HUES6 (cell line): Measurements from ENCODE around the gene LHX3.

Experiments used
- H3K27ac ChIP-seq: 2 replicates; pipeline ENCODE4 v1.7.0; 2013; ENCODE audit warnings: low read depth, mild to moderate bottlenecking, low read length, inconsistent platforms
- H3K27me3 ChIP-seq: 2 replicates; pipeline ENCODE4 v1.6.1; 2013; ENCODE audit warnings: low read length; ENCODE audit not compliant: control insufficient read depth, insufficient read depth
- H3K36me3 ChIP-seq: 2 replicates; pipeline ENCODE4 v1.6.1; 2013; ENCODE audit warnings: low read length; ENCODE audit not compliant: control insufficient read depth, insufficient read depth
- H3K4me1 ChIP-seq: 2 replicates; pipeline ENCODE4 v1.6.1; 2013; ENCODE audit warnings: low read length; ENCODE audit not compliant: control insufficient read depth, insufficient read depth
- H3K4me3 ChIP-seq: 2 replicates; pipeline ENCODE4 v1.5.1; 2013; ENCODE audit warnings: low read depth, low read length
- H3K9ac ChIP-seq: one replicate; pipeline ENCODE4 v1.6.1; 2013; ENCODE audit warnings: mild to moderate bottlenecking, low read length
- H3K9me3 ChIP-seq: 2 replicates; pipeline ENCODE4 v1.6.1; 2013; ENCODE audit warnings: low read depth, low read length; ENCODE audit not compliant: control insufficient read depth, insufficient read depth

Gene LHX3

GRCh38 chr9:136171009-136171800 is 33.7 kb downstream of the LHX3 start:
- Histone ChIP-seq H3K27ac (no peak overlapping the region), H3K9me3 (no peaks in the 10 kb centered on the region), H3K36me3 (no peaks in the 10 kb centered on the region), H3K27me3 (no peaks in the 10 kb centered on the region; the same call in 1 of the 2 replicates), H3K9ac (no peak overlapping the region), H3K4me1 (peaks cover 29% of the 10 kb centered on the region), H3K4me3 (no peak overlapping the region)

DNA sequence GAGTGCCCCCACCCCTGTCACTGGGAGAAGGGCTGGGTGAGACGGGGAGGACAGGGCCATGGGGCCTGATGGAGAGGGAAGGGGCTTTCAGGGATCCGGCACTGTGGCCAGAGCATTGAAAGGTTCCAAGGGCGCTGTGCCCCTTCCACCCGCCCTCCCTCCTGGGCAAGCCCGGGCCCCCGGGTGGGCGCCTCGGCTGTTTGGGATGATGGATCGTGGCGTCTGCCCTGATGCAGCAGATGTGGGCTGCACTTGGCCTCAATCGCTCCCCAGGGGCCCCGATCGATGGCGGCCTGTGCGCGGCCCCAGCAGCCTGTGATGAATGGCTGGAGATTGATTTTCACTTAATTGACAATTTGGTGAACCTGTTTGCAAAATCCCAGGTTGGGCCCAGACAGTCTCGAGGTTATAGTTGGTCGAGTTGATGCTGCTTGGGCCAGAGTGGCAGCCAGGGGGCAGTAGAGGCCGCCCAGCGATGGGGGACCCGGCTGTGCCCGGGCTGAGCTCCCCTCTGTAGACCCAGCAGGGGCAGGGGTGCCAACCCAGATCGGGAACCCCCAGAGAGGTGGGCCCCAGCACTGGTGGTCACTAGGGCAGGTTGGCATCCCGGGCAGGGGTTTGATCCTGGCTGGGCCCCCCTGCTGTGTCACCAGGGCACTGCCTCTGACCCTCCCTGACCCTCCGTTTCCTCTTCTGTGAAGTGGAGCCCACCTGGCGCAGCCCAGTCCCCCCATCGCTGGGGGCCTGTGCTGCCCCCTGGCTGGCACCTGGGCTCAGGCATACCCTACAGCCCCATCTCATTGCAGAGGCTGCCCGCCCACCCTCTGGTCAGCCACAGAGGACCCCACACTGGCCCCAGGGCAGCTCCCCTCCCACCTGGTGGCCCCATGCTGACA is 34.7 kb downstream of the LHX3 start:
- Histone ChIP-seq H3K27me3 (no peaks in the 10 kb centered on the region; the same call in 1 of the 2 replicates), H3K27ac (no peak overlapping the region), H3K9me3 (peaks cover 3% of the 10 kb centered on the region; the same call in 1 of the 2 replicates), H3K9ac (no peak overlapping the region), H3K4me3 (no peak overlapping the region), H3K36me3 (no peaks in the 10 kb centered on the region), H3K4me1 (peaks cover 28% of the 10 kb centered on the region)

GRCh38 chr9:136169495-136169894 is 35.4 kb downstream of the LHX3 start:
- H3K4me3 ChIP-seq = no peak overlapping the region
- no peaks in the 10 kb centered on the region for H3K36me3 ChIP-seq
- H3K9me3 ChIP-seq = peaks cover 3% of the 10 kb centered on the region; the same call in 1 of the 2 replicates
- no peak overlapping the region for H3K27ac ChIP-seq
- H3K27me3 ChIP-seq = no peaks in the 10 kb centered on the region; the same call in 1 of the 2 replicates
- H3K4me1 ChIP-seq = peaks cover 25% of the 10 kb centered on the region
- H3K9ac ChIP-seq = no peak overlapping the region

DNA sequence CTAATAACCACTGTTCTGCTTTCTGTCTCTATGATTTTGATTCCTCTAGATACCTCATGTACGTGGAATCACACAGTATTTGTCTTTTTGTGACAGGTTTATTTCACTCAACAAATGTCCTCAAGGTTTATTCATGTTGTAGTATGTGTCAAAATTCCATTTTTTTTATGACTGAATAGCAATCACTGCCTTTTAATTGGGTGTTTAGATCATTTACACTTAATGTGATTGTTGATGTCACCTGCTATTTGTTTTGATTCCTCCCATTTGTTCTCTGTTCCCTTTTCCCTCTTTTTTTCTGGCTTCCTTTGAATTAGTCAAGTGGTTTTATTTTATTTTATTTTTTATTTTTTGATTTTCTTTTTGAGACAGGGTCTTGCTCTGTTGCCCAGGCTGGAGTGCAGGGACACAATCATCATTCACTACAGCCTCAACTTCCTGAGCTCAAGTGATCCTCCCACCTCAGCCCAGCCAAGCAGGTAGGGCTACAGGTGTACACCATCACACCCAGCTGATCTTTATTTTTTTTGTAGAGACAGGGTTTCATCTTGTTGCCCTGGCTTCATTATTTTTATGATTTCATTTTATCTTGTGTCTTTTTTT is 41.6 kb downstream of the LHX3 start:
- Histone ChIP-seq H3K9ac (no peak overlapping the region), H3K27ac (no peak overlapping the region), H3K27me3 (no peaks in the 10 kb centered on the region), H3K9me3 (peaks cover 9% of the 10 kb centered on the region), H3K4me1 (peaks cover 8% of the 10 kb centered on the region; the same call in 1 of the 2 replicates), H3K36me3 (no peaks in the 10 kb centered on the region), H3K4me3 (no peak overlapping the region)

DNA sequence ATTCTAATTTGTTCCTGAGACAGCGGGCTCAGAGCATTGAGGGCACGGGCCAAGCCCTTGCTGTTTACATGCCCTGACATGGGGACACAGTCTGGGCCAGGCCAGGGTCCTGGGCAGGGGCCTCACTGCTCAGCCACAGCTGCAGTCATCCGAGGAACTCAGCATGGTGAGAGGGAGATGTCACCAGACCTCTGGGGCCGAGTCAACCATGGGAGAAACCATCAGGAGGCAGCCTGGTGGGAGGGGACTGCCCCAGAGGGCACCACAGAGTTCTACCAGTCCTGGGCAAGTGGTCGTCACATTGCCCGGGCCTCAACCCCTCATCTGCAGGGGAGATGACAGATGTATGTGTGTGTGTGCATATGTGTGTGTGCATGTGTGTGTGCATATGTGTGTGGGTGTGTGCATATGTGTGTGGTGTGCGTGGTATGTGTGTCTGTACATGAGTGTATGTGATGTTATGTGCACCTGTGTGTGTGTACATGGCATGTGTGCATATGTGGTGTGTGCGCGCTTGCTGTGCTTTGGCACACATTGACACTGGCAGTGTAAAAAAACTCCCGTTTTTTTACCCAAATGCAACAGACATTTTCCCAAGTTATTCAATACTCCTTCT is 43.8 kb downstream of the LHX3 start:
- H3K9me3 ChIP-seq = peaks cover 9% of the 10 kb centered on the region
- no peaks in the 10 kb centered on the region for H3K36me3 ChIP-seq
- peaks cover 8% of the 10 kb centered on the region; the same call in 1 of the 2 replicates for H3K4me1 ChIP-seq
- no peak overlapping the region for H3K9ac ChIP-seq
- no peaks in the 10 kb centered on the region for H3K27me3 ChIP-seq
- H3K27ac ChIP-seq = no peak overlapping the region
- no peak overlapping the region for H3K4me3 ChIP-seq

DNA sequence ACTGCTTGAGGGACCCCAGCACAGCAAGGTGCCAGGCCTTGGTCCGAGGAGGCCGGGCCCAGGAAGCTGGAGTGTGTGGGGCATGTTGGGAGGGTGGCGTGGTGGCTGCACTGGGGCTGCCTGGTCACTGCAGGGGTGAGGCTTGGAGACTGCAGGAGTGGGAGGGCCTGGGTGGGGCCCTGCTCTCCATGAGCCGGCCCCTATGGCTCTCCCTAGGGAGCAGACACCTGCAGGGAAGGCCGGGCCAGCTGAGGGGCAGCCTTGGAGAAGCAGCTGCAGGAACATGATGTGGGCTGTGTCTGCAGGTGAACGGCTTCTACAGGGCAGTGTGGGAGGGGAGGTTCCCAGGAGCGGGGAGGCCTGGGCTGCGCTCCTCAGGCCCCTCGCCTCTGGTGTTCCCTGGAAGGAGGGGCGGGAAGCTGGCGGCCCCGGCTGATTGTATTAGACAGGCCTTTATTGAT is 44.5 kb downstream of the LHX3 start:
- no peak overlapping the region for H3K4me3 ChIP-seq
- H3K36me3 ChIP-seq = no peaks in the 10 kb centered on the region
- no peaks in the 10 kb centered on the region for H3K27me3 ChIP-seq
- no peak overlapping the region for H3K27ac ChIP-seq
- no peak overlapping the region for H3K9ac ChIP-seq
- peaks cover 7% of the 10 kb centered on the region for H3K9me3 ChIP-seq
- peaks cover 8% of the 10 kb centered on the region; the same call in 1 of the 2 replicates for H3K4me1 ChIP-seq

DNA sequence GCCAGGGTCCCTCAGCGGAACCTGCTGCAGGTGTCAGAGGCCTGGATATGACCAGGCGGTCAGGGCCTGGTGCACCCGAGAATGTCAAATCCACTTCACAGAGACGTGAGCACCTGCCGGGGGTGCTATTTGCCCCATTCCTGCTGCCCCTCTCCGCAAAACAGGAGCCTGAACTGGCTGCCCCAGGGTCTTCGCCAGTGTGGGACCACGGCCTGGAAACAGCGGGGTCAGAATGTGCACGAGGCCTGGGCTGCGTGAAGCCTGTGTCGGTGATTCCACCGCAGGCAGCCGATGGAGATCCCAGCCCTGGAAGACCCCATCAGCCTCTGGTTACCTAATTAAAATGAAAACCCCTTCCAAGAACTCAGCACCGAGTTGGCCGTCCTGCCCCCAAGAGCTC is 45.1 kb downstream of the LHX3 start:
- Histone ChIP-seq H3K27ac (no peak overlapping the region), H3K4me3 (no peak overlapping the region), H3K27me3 (no peaks in the 10 kb centered on the region), H3K4me1 (peaks cover 8% of the 10 kb centered on the region; the same call in 1 of the 2 replicates), H3K36me3 (no peaks in the 10 kb centered on the region), H3K9ac (no peak overlapping the region), H3K9me3 (peaks cover 7% of the 10 kb centered on the region)

- Histone ChIP-seq H3K9ac (no peak overlapping the region), H3K4me3 (no peak overlapping the region), H3K36me3 (no peaks in the 10 kb centered on the region), H3K27me3 (no peaks in the 10 kb centered on the region), H3K27ac (no peak overlapping the region), H3K4me1 (peaks cover 8% of the 10 kb centered on the region; the same call in 1 of the 2 replicates), H3K9me3 (0 out of 2 replicates have a peak, but pooled peaks cover under 1% of the 10 kb centered on the region)
Measured at GRCh38 chr9:136157477-136158265, 47.3 kb downstream of the LHX3 start.

- no peak overlapping the region for H3K4me3 ChIP-seq
Measured at GRCh38 chr9:136156209-136157120, 48.5 kb downstream of the LHX3 start.

More at GRCh38 chr9:136156209-136157120, 48.5 kb downstream of the LHX3 start:
- H3K9me3 ChIP-seq = no peaks in the 10 kb centered on the region
- no peak overlapping the region for H3K9ac ChIP-seq
- H3K36me3 ChIP-seq = no peaks in the 10 kb centered on the region
- H3K27ac ChIP-seq = no peak overlapping the region
- peaks cover 16% of the 10 kb centered on the region for H3K4me1 ChIP-seq
- peaks cover 4% of the 10 kb centered on the region; the same call in 1 of the 2 replicates for H3K27me3 ChIP-seq
